ENCODE measurements around the gene RIPOR1.
"Not testable (repeated sequence)": the region's sequence is repeated elsewhere in the genome, so short reads cannot be mapped to it uniquely, and the experiment has no call there.

RIPOR1 gene

GRCh38 chr16:67529582-67530012 lies 968 bp downstream of the RIPOR1 start:
- Mint-ChIP-seq H3K27ac (no peak overlapping the region), H3K27me3 (peaks cover 29% of the 10 kb centered on the region), H3K4me3 (peak overlapping the region; percentile 71), H3K36me3 (ENCODE audit: low read depth) (no peaks in the 10 kb centered on the region), H3K9me3 (no peaks in the 10 kb centered on the region), H3K4me1 (ENCODE audit: low read depth) (peaks cover 20% of the 10 kb centered on the region)
- DNase-seq: no peak

GRCh38 chr16:67530013-67530939 lies 1.6 kb downstream of the RIPOR1 start:
- no peaks in the 10 kb centered on the region for H3K36me3 Mint-ChIP-seq (ENCODE audit: low read depth)
- H3K27me3 Mint-ChIP-seq: peaks cover 32% of the 10 kb centered on the region
- peaks cover 20% of the 10 kb centered on the region for H3K4me1 Mint-ChIP-seq (ENCODE audit: low read depth)
- H3K4me3 Mint-ChIP-seq: peak overlapping the region; percentile 71
- H3K9me3 Mint-ChIP-seq: no peaks in the 10 kb centered on the region
- no peak overlapping the region for H3K27ac Mint-ChIP-seq
- peak; percentile 40 for DNase-seq

- no peak for DNase-seq
- Mint-ChIP-seq H3K4me3 (no peak overlapping the region), H3K27ac (no peak overlapping the region), H3K36me3 (ENCODE audit: low read depth) (no peaks in the 10 kb centered on the region), H3K4me1 (ENCODE audit: low read depth) (peaks cover 20% of the 10 kb centered on the region), H3K27me3 (peaks cover 41% of the 10 kb centered on the region), H3K9me3 (no peaks in the 10 kb centered on the region)
Measured at GRCh38 chr16:67531247-67531646, 2.6 kb downstream of the RIPOR1 start.

GRCh38 chr16:67533024-67533560 lies 4.5 kb downstream of the RIPOR1 start:
- Mint-ChIP-seq H3K27ac (no peak overlapping the region), H3K4me1 (ENCODE audit: low read depth) (peaks cover 27% of the 10 kb centered on the region), H3K4me3 (no peak overlapping the region), H3K27me3 (peaks cover 50% of the 10 kb centered on the region), H3K36me3 (ENCODE audit: low read depth) (no peaks in the 10 kb centered on the region), H3K9me3 (no peaks in the 10 kb centered on the region)
- DNase-seq: no peak

GRCh38 chr16:67533987-67534386 lies 5.4 kb downstream of the RIPOR1 start:
- not testable (repeated sequence) for H3K9me3 Mint-ChIP-seq; DNase-seq; H3K4me3 Mint-ChIP-seq; H3K27ac Mint-ChIP-seq; H3K36me3 Mint-ChIP-seq (ENCODE audit: low read depth)
- Mint-ChIP-seq H3K4me1 (ENCODE audit: low read depth) (peaks cover 34% of the 10 kb centered on the region), H3K27me3 (peaks cover 50% of the 10 kb centered on the region)

GRCh38 chr16:67534431-67534830 lies 5.8 kb downstream of the RIPOR1 start:
- no peaks in the 10 kb centered on the region for H3K9me3 Mint-ChIP-seq

GRCh38 chr16:67535201-67535600 lies 6.6 kb downstream of the RIPOR1 start:
- H3K27ac Mint-ChIP-seq: no peak overlapping the region
- H3K36me3 Mint-ChIP-seq (ENCODE audit: low read depth): peaks cover 7% of the 10 kb centered on the region
- no peak for DNase-seq
- no peaks in the 10 kb centered on the region for H3K9me3 Mint-ChIP-seq
- peaks cover 33% of the 10 kb centered on the region for H3K4me1 Mint-ChIP-seq (ENCODE audit: low read depth)
- H3K4me3 Mint-ChIP-seq: no peak overlapping the region
- peaks cover 42% of the 10 kb centered on the region for H3K27me3 Mint-ChIP-seq

More at GRCh38 chr16:67534431-67534830, 5.8 kb downstream of the RIPOR1 start:
- DNase-seq: no peak
- H3K36me3 Mint-ChIP-seq (ENCODE audit: low read depth): peaks cover 3% of the 10 kb centered on the region
- peaks cover 35% of the 10 kb centered on the region for H3K4me1 Mint-ChIP-seq (ENCODE audit: low read depth)
- H3K27ac Mint-ChIP-seq: no peak overlapping the region
- H3K4me3 Mint-ChIP-seq: no peak overlapping the region
- peaks cover 48% of the 10 kb centered on the region for H3K27me3 Mint-ChIP-seq

- H3K4me1 Mint-ChIP-seq (ENCODE audit: low read depth): peaks cover 30% of the 10 kb centered on the region
- peaks cover 24% of the 10 kb centered on the region for H3K36me3 Mint-ChIP-seq (ENCODE audit: low read depth)
- peak overlapping the region; percentile 75 for H3K4me3 Mint-ChIP-seq
- H3K9me3 Mint-ChIP-seq: no peaks in the 10 kb centered on the region
- peak overlapping the region; percentile 87 for H3K27ac Mint-ChIP-seq
- peaks cover 28% of the 10 kb centered on the region for H3K27me3 Mint-ChIP-seq
- DNase-seq: peak; percentile 72
Measured at GRCh38 chr16:67537270-67537635, 8.6 kb downstream of the RIPOR1 start.

- H3K4me3 Mint-ChIP-seq: peak overlapping the region; percentile 75
- peak overlapping the region; percentile 59 for H3K27ac Mint-ChIP-seq
- no peaks in the 10 kb centered on the region for H3K9me3 Mint-ChIP-seq
- DNase-seq: peak; percentile 65
- peaks cover 27% of the 10 kb centered on the region for H3K27me3 Mint-ChIP-seq
- H3K36me3 Mint-ChIP-seq (ENCODE audit: low read depth): peaks cover 26% of the 10 kb centered on the region
- peaks cover 36% of the 10 kb centered on the region for H3K4me1 Mint-ChIP-seq (ENCODE audit: low read depth)
Measured at GRCh38 chr16:67537636-67538591, 9.3 kb downstream of the RIPOR1 start.

GRCh38 chr16:67538666-67539101 lies 10.1 kb downstream of the RIPOR1 start:
- no peaks in the 10 kb centered on the region for H3K9me3 Mint-ChIP-seq
- peaks cover 36% of the 10 kb centered on the region for H3K4me1 Mint-ChIP-seq (ENCODE audit: low read depth)
- DNase-seq: no peak
- peak overlapping the region; percentile 71 for H3K4me3 Mint-ChIP-seq
- peak overlapping the region; percentile 54 for H3K27ac Mint-ChIP-seq
- peaks cover 21% of the 10 kb centered on the region for H3K27me3 Mint-ChIP-seq
- peaks cover 29% of the 10 kb centered on the region for H3K36me3 Mint-ChIP-seq (ENCODE audit: low read depth)

GRCh38 chr16:67539271-67539670 lies 10.6 kb downstream of the RIPOR1 start:
- Mint-ChIP-seq H3K27ac (peak overlapping the region; percentile 54), H3K36me3 (ENCODE audit: low read depth) (peaks cover 34% of the 10 kb centered on the region), H3K4me1 (ENCODE audit: low read depth) (peaks cover 36% of the 10 kb centered on the region), H3K4me3 (peak overlapping the region; percentile 71), H3K9me3 (no peaks in the 10 kb centered on the region), H3K27me3 (peaks cover 21% of the 10 kb centered on the region)
- DNase-seq: no peak

GRCh38 chr16:67539691-67540635 lies 11.3 kb downstream of the RIPOR1 start:
- H3K4me3 Mint-ChIP-seq: peak overlapping the region; percentile 71
- no peaks in the 10 kb centered on the region for H3K9me3 Mint-ChIP-seq
- H3K4me1 Mint-ChIP-seq (ENCODE audit: low read depth): peaks cover 36% of the 10 kb centered on the region
- H3K27ac Mint-ChIP-seq: peak overlapping the region; percentile 55
- peaks cover 41% of the 10 kb centered on the region for H3K36me3 Mint-ChIP-seq (ENCODE audit: low read depth)
- no peak for DNase-seq
- H3K27me3 Mint-ChIP-seq: peaks cover 21% of the 10 kb centered on the region

- H3K4me3 Mint-ChIP-seq: no peak overlapping the region
- H3K27me3 Mint-ChIP-seq: peaks cover 14% of the 10 kb centered on the region
- H3K9me3 Mint-ChIP-seq: no peaks in the 10 kb centered on the region
- no peak for DNase-seq
- peaks cover 36% of the 10 kb centered on the region for H3K4me1 Mint-ChIP-seq (ENCODE audit: low read depth)
- H3K27ac Mint-ChIP-seq: no peak overlapping the region
- peaks cover 46% of the 10 kb centered on the region for H3K36me3 Mint-ChIP-seq (ENCODE audit: low read depth)
Measured at GRCh38 chr16:67540756-67541155, 12.1 kb downstream of the RIPOR1 start.
